ENCODE data around the gene C16orf89. TPM values are rescaled to one million over a fixed set of nuclear protein-coding genes. Genes with fewer than 3 reads are reported as not detected.

The C16orf89 gene
- total RNA-seq, 1 experiment from 2014 or later: 0.49 TPM

DNA sequence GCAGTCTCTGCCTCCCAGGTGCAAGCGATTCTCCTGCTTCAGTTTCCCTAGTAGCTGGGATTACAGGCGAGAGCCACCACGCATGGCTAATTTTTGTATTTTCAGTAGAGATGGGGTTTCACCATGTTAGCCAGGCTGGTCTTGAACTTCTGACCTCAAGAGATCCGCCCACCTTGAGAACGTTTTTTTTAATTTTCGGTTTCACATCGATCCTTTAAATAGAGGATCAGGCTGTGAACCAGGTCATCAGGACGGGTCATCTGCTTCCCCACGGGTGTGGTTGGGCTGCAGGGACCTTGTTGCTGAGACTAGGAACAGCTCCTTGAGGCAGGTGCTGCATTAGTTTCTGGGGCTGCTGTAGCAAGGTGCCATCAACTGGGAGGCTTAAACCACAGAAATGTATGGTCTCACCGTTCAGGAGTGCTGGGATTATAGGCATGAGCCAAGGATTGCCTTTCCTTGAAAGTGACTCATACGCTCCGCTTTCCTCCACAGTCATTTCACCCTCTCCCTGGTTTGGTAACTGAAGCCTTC lies 24.1 kb downstream of the C16orf89 start:
- Histone ChIP-seq H3K79me2 (ENCODE audit: insufficient read depth, low read length) (no peaks in the 10 kb centered on the region), H3K27ac (ENCODE audit: low read depth, low read length) (peak overlapping the region; percentile 16; the same call in 1 of the 2 replicates), H3K9ac (ENCODE audit: low read length) (peak overlapping the region; percentile 7), H3K9me2 (ENCODE audit: insufficient read depth) (no peaks in the 10 kb centered on the region), H4K20me1 (ENCODE audit: insufficient read depth) (no peaks in the 10 kb centered on the region), H3K9me3 (ENCODE audit: control insufficient read depth in 1 of 2, insufficient read depth in 1 of 2, low read depth in 1 of 2, low read length in 2 of 2) (no peaks in the 10 kb centered on the region), H3K4me1 (ENCODE audit: control insufficient read depth in 1 of 2, insufficient read depth in 2 of 2, low read length in 2 of 2) (peaks cover 15 to 32% of the 10 kb centered on the region in 2 experiments), H2AFZ (ENCODE audit: low read depth, low read length, poor library complexity, severe bottlenecking) (no peak overlapping the region), H3K27me3 (ENCODE audit: insufficient read depth, low read length) (no peaks in the 10 kb centered on the region), H3K4me3 (replicated peaks in 1 of 2; ENCODE audit: low read depth in 1 of 2, low read length in 2 of 2) (peak overlapping the region in 1 of 2 experiments; percentile 26; a peak in 2 of 4 replicates), H3K4me2 (ENCODE audit: low read length) (peak overlapping the region; percentile 58), H3K36me3 (ENCODE audit: control insufficient read depth in 1 of 2, insufficient read depth in 2 of 2, low read length in 2 of 2) (no peaks in the 10 kb centered on the region)
- CTCF ChIA-PET: no interaction called here
- peak; percentile 58 for DNase-seq (ENCODE audit: low read depth, low spot score)
- intact Hi-C loops (cut with micrococcal nuclease): no loop called here
- POLR2A ChIA-PET: no interaction called here
- RAD21 ChIA-PET (ENCODE audit: low non-redundant PET in 1 of 2, low total read pairs in 2 of 2, uncharacterized antibody in 2 of 2, unreplicated experiment in 2 of 2): no interaction called here
- ATAC-seq: peak; percentile 83
- no peak for TF ChIP-seq SRF (IDR thresholded peaks at IDR 0.05; ENCODE audit: low read depth)
- TF ChIP-seq, protein P1, sequence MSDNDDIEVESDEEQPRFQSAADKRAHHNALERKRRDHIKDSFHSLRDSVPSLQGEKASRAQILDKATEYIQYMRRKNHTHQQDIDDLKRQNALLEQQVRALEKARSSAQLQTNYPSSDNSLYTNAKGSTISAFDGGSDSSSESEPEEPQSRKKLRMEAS (IDR thresholded peaks at IDR 0.05): peak; percentile 19
- peak; percentile 65; the same call in 1 of the 2 replicates for TF ChIP-seq JUND (IDR thresholded peaks at IDR 0.05)
- TF ChIP-seq CBX3 (IDR thresholded peaks at IDR 0.05; ENCODE audit: low read depth): peak; percentile 30; the same call in 1 of the 2 replicates
- no peak for TF ChIP-seq POLR2AphosphoS5 (IDR thresholded peaks at IDR 0.05; ENCODE audit: low read depth, low read length)
- TF ChIP-seq SP1 (IDR thresholded peaks at IDR 0.05; ENCODE audit: low read depth): peak; percentile 43; the same call in 1 of the 2 replicates
- TF ChIP-seq EGR1 (IDR thresholded peaks at IDR 0.05; ENCODE audit: low read depth): peak; percentile 32; the same call in 1 of the 2 replicates
- no peak for TF ChIP-seq ELF1 (IDR thresholded peaks at IDR 0.05; ENCODE audit: borderline replicate concordance, low read depth)
- TF ChIP-seq SIN3A (IDR thresholded peaks at IDR 0.05; ENCODE audit: low read depth): no peak
- TF ChIP-seq POLR2A (IDR thresholded peaks at IDR 0.05; ENCODE audit: borderline replicate concordance, extremely low read depth, insufficient read depth, insufficient read length): no peak
- TF ChIP-seq FOSL1 (IDR thresholded peaks at IDR 0.05; ENCODE audit: low read depth): peak; percentile 53; the same call in 1 of the 2 replicates
- no TSS peak for BruUV-seq (replicated peaks)

DNA sequence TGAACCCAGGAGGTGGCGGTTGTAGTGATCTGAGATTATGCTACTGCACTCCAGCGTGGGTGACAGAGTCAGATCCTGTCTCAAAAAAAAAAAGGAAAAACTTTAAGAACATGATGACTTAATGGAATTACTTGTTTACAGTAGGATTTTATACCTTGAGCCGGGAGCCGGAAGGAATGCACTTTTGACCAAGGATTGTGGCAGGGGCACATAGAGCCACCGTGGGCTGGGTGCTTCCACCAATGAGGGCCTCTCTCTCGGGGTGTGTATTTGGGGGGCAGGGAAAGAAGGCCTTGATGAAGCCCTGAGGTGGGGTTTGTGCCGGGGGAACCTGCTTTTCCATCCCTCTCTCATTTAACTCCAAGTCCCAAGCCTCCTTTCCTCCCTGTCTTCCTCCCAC lies 25.3 kb downstream of the C16orf89 start:
- H3K9ac ChIP-seq (ENCODE audit: low read length): no peak overlapping the region
- no peak overlapping the region for H3K27ac ChIP-seq (ENCODE audit: low read depth, low read length)
- no TSS peak for BruUV-seq (replicated peaks)
- DNase-seq (ENCODE audit: low read depth, low spot score) (no peak), ATAC-seq (no peak)
- no peak overlapping the region for H3K4me2 ChIP-seq (ENCODE audit: low read length)
- no peak for TF ChIP-seq ZFX (IDR thresholded peaks at IDR 0.05)
- TF ChIP-seq, protein P1 (IDR thresholded peaks at IDR 0.05): no peak
- TF ChIP-seq TCF7L2 (IDR thresholded peaks at IDR 0.05; ENCODE audit: borderline replicate concordance, extremely low read depth, insufficient read depth, insufficient read length): no peak
- no peak for TF ChIP-seq ZNF274 (IDR thresholded peaks at IDR 0.05; ENCODE audit: low read depth, low read length)
- TF ChIP-seq EZH2phosphoT487 (IDR thresholded peaks at IDR 0.05; ENCODE audit: borderline replicate concordance): no peak
- H3K9me3 ChIP-seq (ENCODE audit: control insufficient read depth in 1 of 2, insufficient read depth in 1 of 2, low read depth in 1 of 2, low read length in 2 of 2): no peaks in the 10 kb centered on the region
- ChIA-PET CTCF (no interaction called here), POLR2A (no interaction called here), RAD21 (ENCODE audit: low non-redundant PET in 1 of 2, low total read pairs in 2 of 2, uncharacterized antibody in 2 of 2, unreplicated experiment in 2 of 2) (no interaction called here)
- intact Hi-C loops (cut with micrococcal nuclease): no loop called here
- H3K79me2 ChIP-seq (ENCODE audit: insufficient read depth, low read length): no peaks in the 10 kb centered on the region
- H3K4me1 ChIP-seq (ENCODE audit: control insufficient read depth in 1 of 2, insufficient read depth in 2 of 2, low read length in 2 of 2): peaks cover 15 to 34% of the 10 kb centered on the region in 2 experiments
- no peaks in the 10 kb centered on the region for H4K20me1 ChIP-seq (ENCODE audit: insufficient read depth)
- H3K36me3 ChIP-seq (ENCODE audit: control insufficient read depth in 1 of 2, insufficient read depth in 2 of 2, low read length in 2 of 2): no peaks in the 10 kb centered on the region
- H2AFZ ChIP-seq (ENCODE audit: low read depth, low read length, poor library complexity, severe bottlenecking): no peak overlapping the region
- H3K27me3 ChIP-seq (ENCODE audit: insufficient read depth, low read length): no peaks in the 10 kb centered on the region
- H3K4me3 ChIP-seq (replicated peaks in 1 of 2; ENCODE audit: low read depth in 1 of 2, low read length in 2 of 2): no peak overlapping the region
- no peaks in the 10 kb centered on the region for H3K9me2 ChIP-seq (ENCODE audit: insufficient read depth)
